GM18907 (cell line): ENCODE results near the gene CLIC5.

Experiments used
- ATAC-seq: cut with Tn5 transposase; IDR thresholded peaks from one replicate; pipeline ENCODE4 v1.9.1; 2021; ENCODE audit warnings: mild to moderate bottlenecking, moderate library complexity; ENCODE audit not compliant: unreplicated experiment

CLIC5 gene

GRCh38 chr6:46036911-46037310 lies 21.3 kb upstream of the CLIC5 start:
- ATAC-seq = no peak

- no peak for ATAC-seq
These were observed 19.6 kb upstream of the CLIC5 start for GRCh38 chr6:46035242-46035641.

DNA sequence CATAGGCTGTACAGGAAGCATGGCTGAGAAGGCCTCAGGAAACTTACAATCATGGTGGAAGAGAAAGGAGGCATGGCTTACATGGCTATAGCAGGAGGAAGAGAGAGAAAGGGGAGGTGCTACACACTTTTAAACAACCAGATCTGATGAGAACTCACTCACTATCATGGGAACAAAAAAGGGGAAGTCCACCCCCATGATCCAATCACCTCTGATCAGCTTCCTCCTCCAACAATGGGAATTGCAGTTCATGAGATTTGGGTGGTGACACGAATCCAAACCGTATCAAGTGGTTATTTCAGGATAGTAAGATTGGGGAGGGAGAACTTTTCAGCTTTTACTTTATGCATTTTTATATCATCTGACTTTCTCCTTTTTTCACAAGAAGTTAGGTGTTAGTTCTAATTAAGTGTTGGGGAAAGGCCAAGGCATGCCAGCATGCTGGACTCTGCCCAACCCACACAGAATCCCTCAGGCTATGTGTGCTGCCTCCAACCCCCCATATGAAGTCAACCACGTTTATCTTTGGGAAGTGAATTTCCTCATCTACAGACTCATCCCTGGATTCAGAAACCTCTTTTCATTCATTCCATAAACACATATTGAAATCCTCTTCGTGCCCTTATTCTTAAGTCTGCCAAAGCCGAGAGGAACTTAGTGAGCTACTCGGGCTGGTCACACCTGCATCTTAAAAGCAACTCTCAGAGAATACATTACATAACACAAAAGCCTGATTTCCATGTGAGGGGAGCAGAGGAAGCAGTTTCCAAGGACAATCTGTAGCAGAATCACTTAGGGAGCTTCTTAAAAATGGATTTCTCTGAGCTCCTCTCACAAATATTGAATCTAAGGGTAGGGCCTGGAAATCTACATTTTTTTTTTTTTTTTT lies 16.7 kb upstream of the CLIC5 start:
- no peak for ATAC-seq

- no peak for ATAC-seq
These were observed 13.9 kb upstream of the CLIC5 start for GRCh38 chr6:46029602-46030001.

- ATAC-seq = no peak
These were observed 10.6 kb upstream of the CLIC5 start for GRCh38 chr6:46026307-46026706.

GRCh38 chr6:46025573-46025972 lies 9.9 kb upstream of the CLIC5 start:
- no peak for ATAC-seq

GRCh38 chr6:46024124-46024769 lies 8.6 kb upstream of the CLIC5 start:
- ATAC-seq = no peak

- ATAC-seq = no peak
These were observed 7.7 kb upstream of the CLIC5 start for GRCh38 chr6:46023216-46023915.

GRCh38 chr6:46022106-46022948 lies 6.7 kb upstream of the CLIC5 start:
- no peak for ATAC-seq

GRCh38 chr6:46017726-46018125 lies 2.1 kb upstream of the CLIC5 start:
- ATAC-seq = no peak

GRCh38 chr6:46016063-46016608 lies 476 bp upstream of the CLIC5 start:
- ATAC-seq = no peak

DNA sequence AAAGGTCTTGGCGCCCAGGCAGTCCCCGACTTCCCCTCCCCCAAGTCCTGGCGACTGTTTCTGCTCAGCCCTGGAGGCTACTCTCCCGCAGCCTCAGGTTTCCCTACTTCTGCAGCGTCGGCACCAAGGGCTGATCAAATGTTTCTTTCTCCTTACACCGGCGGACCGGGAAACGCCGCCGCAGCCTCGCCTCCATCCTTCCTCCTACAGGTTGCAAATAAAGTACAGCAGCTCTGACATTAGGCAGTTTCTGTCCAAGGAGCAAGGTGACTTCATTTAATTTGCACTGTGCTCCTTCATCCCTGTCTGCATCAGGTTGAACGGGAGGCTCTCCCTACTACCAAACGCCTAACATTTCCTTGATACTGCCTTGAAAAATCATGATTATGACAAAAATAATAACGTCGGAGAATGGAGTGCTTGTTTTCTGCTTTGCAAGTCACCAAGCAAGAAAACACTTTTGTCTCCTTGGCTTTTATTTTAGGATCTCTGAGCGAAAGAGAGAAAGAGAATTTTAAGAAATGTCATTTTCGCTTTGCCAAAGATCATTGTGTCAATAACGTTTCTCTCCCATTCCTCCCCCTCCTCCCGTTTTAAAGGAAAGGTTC lies 1.0 kb downstream of the CLIC5 start:
- no peak for ATAC-seq

- no peak for ATAC-seq
These were observed 1.6 kb downstream of the CLIC5 start for GRCh38 chr6:46014046-46014445.

- no peak for ATAC-seq
These were observed 2.0 kb downstream of the CLIC5 start for GRCh38 chr6:46013639-46014038.

DNA sequence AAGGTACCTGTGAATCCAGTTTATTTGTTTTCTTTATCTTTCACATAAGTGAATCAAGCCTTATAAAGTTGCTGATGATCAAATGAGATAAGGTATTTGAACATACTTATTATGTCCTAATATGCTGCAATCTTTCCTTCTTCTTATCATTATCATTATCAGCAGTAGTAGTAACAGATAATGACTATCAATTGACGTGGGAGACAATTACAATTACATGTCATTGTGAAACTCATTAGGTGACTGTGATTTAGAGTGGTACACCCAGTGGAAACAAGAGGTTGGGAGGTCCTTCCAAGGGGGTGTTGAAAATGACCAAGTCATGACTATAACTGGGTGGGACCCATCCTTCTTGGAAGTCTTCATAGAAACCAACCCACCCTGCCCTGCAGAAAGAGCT lies 2.8 kb downstream of the CLIC5 start:
- ATAC-seq = no peak

GRCh38 chr6:46011188-46012085 lies 4.2 kb downstream of the CLIC5 start:
- peak; percentile 98 for ATAC-seq

GRCh38 chr6:46010771-46011170 lies 4.9 kb downstream of the CLIC5 start:
- ATAC-seq = no peak

DNA sequence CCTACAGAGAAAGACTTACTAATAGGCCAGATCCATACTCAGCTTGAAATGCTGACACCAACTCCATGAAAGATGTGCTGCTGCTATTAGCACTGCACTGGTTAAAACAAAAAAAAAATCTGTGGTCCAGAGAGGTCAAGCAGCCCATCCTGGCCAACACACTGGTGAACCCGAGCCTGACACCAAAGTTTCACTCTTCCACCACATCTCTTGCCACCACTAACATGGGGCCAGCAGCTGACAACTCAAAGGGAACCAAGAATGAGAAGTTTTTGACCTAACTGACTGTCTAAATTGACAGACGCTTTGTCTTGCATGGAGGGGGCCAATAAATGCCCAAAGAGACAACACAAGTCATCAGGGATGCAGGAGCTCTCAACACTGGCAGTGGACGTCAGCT lies 5.4 kb downstream of the CLIC5 start:
- ATAC-seq = no peak

- no peak for ATAC-seq
These were observed 13.4 kb downstream of the CLIC5 start for GRCh38 chr6:46002264-46002663.
